Activated CD8-positive, alpha-beta T cell treated with anti-CD3 and anti-CD28 coated beads for 36 hours (primary cell): ENCODE data around the gene DGKG. TPM values are rescaled to one million over a fixed set of nuclear protein-coding genes. Genes with fewer than 3 reads are reported as not detected.

Experiments
- ATAC-seq: fragments of 200-7000 bp; cut with Tn5 transposase; one replicate; pipeline ENCODE4 v1.10.0; 2021; ENCODE audit warnings: mild to moderate bottlenecking, moderate library complexity
- CTCF ChIA-PET: fragments of 350-600 bp; sonication (Branson Sonifier 250); formaldehyde crosslinking; loops from one replicate; lab custom pipeline; 2021; ENCODE audit warnings: antibody characterized with exemption; lab: Charles Lee
- POLR2A ChIA-PET: fragments of 350-600 bp; sonication (Branson Sonifier 250); formaldehyde crosslinking; loops from one replicate; lab custom pipeline; 2021; ENCODE audit warnings: antibody characterized with exemption; lab: Charles Lee
- DNase-seq: peaks from one replicate; pipeline ENCODE4 v3.0.0-alpha.2; 2020
- H3K27ac Mint-ChIP-seq: one replicate; pipeline ENCODE4 v1.8.0; 2021; ENCODE audit warnings: mild to moderate bottlenecking, mixed read lengths
- H3K27me3 Mint-ChIP-seq: one replicate; pipeline ENCODE4 v1.8.0; 2021; ENCODE audit warnings: mixed read lengths
- H3K36me3 Mint-ChIP-seq: one replicate; pipeline ENCODE4 v1.8.0; 2021; ENCODE audit warnings: low read depth, mixed read lengths
- H3K4me1 Mint-ChIP-seq: one replicate; pipeline ENCODE4 v1.8.0; 2021; ENCODE audit warnings: low read depth, mixed read lengths
- H3K4me3 Mint-ChIP-seq: one replicate; pipeline ENCODE4 v1.8.0; 2021; ENCODE audit warnings: mild to moderate bottlenecking, moderate library complexity, mixed read lengths
- H3K9me3 Mint-ChIP-seq: one replicate; pipeline ENCODE4 v1.8.0; 2021; ENCODE audit warnings: mixed read lengths
- intact Hi-C: fragments of 100-400 bp; cut with micrococcal nuclease; formaldehyde crosslinking; loops from one replicate; pipeline ENCODE4 v1.10.0; 2022
- total RNA-seq, 2 experiments: library from RNA; stranded (reverse); gene quantifications; one replicate each; pipeline ENCODE4 v1.2.3, GENCODE V29; 2021
- TF ChIP-seq, protein P1 (sequence below): fragments of 200-600 bp; IDR thresholded peaks from one replicate; pipeline ENCODE4 v1.8.0; 2022; ENCODE audit warnings: antibody characterized with exemption, mild to moderate bottlenecking

Gene DGKG
- total RNA-seq, 2 experiments from 2014 or later, result 0.18 to 0.36 TPM

DNA sequence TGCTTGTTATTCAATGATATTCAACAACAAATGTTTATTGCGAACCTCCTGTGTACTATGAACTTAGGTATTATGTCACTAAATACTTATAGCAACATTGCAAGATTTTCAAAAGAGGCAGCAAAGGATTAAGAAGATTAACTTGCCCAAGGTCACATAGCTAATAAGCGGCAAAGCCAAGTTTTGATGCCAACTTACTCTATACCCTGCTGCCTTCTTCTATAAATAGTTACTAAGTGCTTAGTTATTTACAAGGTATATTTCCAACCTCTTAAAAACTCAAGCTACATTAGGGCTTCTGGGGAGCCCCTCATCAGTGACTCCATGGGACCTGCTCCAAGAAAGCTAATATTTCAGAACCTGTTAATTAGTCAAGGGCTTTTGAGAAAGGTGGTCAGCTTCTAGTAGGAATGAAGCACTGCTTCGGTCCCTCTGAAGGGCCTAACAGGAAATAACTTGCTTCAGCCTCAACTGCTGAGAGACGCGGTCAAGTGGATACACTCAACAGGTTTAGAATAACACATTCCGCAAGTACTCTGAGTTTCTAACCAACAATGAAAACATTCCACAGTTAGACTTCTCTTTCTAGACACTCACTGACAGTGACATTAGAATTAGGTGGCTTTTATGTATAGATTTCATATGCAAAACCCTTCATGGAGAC lies 125.5 kb downstream of the DGKG start:
- POLR2A ChIA-PET, result no interaction called here
- intact Hi-C loops, result no loop called here

DNA sequence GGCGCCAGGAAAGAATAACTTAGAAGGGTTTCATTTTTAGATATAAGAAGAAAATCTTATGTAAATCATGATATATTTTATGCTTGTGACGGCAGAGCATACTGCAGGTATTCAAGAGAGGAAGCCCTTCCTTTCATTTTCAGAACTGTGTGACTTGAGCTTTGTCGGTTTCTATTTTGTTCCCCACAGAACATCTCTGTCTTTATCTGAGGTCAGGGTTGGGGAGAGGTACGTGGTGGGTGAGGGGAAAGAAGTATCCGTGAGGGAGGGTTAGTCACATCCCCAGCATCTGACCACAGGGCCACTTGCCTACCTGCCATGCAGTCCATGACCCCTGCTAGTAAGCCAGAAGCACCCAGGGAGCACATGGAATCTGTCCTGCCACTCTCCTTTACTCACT lies 126.5 kb downstream of the DGKG start:
- ChIA-PET CTCF (interaction anchor here (0.9 kb wide), 1 partner anchor 18 kb away, joined by 3 read pairs; no protein-coding TSS in a partner anchor), POLR2A (no interaction called here)
- Mint-ChIP-seq H3K27me3 (no peaks in the 10 kb centered on the region), H3K4me3 (peak overlapping the region; percentile 43), H3K4me1 (peaks cover 8% of the 10 kb centered on the region), H3K9me3 (no peaks in the 10 kb centered on the region), H3K27ac (peak overlapping the region; percentile 68), H3K36me3 (no peaks in the 10 kb centered on the region)
- ATAC-seq, result peak; percentile 82
- TF ChIP-seq, protein P1, sequence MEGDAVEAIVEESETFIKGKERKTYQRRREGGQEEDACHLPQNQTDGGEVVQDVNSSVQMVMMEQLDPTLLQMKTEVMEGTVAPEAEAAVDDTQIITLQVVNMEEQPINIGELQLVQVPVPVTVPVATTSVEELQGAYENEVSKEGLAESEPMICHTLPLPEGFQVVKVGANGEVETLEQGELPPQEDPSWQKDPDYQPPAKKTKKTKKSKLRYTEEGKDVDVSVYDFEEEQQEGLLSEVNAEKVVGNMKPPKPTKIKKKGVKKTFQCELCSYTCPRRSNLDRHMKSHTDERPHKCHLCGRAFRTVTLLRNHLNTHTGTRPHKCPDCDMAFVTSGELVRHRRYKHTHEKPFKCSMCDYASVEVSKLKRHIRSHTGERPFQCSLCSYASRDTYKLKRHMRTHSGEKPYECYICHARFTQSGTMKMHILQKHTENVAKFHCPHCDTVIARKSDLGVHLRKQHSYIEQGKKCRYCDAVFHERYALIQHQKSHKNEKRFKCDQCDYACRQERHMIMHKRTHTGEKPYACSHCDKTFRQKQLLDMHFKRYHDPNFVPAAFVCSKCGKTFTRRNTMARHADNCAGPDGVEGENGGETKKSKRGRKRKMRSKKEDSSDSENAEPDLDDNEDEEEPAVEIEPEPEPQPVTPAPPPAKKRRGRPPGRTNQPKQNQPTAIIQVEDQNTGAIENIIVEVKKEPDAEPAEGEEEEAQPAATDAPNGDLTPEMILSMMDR, result no peak
- intact Hi-C loops, result no loop called here
- DNase-seq, result no peak

More for the DNA sequence above, 125.5 kb downstream of the DGKG start:
- TF ChIP-seq, protein P1, result no peak
- Mint-ChIP-seq H3K9me3 (no peaks in the 10 kb centered on the region), H3K4me1 (peaks cover 8% of the 10 kb centered on the region), H3K4me3 (no peak overlapping the region), H3K27me3 (peaks cover 6% of the 10 kb centered on the region), H3K27ac (no peak overlapping the region), H3K36me3 (no peaks in the 10 kb centered on the region)
- ATAC-seq (no peak), DNase-seq (no peak)
- CTCF ChIA-PET, result interaction anchor here (0.9 to 2.2 kb wide), 3 partner anchors 19 to 293 kb away, joined by 3 to 9 read pairs (median 3); no protein-coding TSS in a partner anchor

- ATAC-seq (no peak), DNase-seq (no peak)
- ChIA-PET CTCF (no interaction called here), POLR2A (no interaction called here)
- Mint-ChIP-seq H3K4me3 (no peak overlapping the region), H3K9me3 (no peaks in the 10 kb centered on the region), H3K27ac (no peak overlapping the region), H3K4me1 (peaks cover 8% of the 10 kb centered on the region), H3K27me3 (peaks cover 2% of the 10 kb centered on the region), H3K36me3 (no peaks in the 10 kb centered on the region)
- TF ChIP-seq, protein P1, result no peak
- intact Hi-C loops, result no loop called here
Measured at GRCh38 chr3:186234152-186234551, 127.9 kb downstream of the DGKG start.

DNA sequence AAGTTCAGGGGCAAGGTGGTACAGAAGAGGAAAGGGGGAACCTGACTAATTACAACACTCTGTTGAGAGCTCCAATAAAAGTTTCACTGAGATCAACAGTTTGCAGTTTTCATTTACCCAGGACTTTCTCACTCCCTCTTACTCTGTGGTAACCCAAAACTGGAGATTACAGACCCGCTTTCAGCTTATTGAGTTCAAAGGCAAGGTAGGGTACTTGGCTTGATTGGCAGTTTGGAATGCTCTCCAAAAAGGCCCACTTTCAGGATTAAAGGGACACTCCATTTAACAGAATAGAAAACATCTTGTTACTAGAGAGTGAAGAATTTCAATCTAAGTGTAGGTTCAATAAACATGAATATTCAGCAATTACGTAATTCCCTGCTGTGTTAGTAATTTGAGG lies 135.6 kb downstream of the DGKG start:
- Mint-ChIP-seq H3K36me3 (no peaks in the 10 kb centered on the region), H3K4me3 (no peak overlapping the region), H3K27ac (no peak overlapping the region), H3K9me3 (no peaks in the 10 kb centered on the region), H3K4me1 (no peaks in the 10 kb centered on the region), H3K27me3 (peaks cover 22% of the 10 kb centered on the region)
- DNase-seq (no peak), ATAC-seq (no peak)
- TF ChIP-seq, protein P1, result no peak
- CTCF ChIA-PET, result interaction anchor here (1.1 to 1.5 kb wide), 3 partner anchors 9 to 34 kb away, joined by 3 to 5 read pairs (median 4); no protein-coding TSS in a partner anchor
- POLR2A ChIA-PET, result interaction anchor here (0.6 kb wide), 1 partner anchor 445 kb away, joined by 3 read pairs; no protein-coding TSS in a partner anchor
- intact Hi-C loops, result no loop called here

DNA sequence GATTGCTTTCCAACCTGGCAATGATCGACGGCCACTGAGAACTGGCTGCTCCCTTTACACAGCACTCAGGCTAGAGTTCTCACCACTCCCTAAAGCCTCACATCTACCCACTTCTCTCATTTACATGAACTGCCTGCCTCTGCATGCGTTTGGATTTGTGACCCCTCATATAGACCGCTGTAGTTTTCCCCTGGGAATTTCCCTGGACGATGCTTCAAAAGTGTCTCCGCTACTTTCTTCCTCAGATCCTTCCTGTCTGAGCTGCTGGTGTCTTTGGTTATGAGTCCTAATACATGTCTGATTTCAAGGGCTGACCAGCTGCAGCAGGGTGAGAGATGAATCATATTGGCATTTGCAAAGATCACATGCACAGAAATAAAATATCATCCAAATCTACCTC lies 136.4 kb downstream of the DGKG start:
- H3K4me3 Mint-ChIP-seq, result no peak overlapping the region
- intact Hi-C loops, result no loop called here
- TF ChIP-seq, protein P1, result no peak
- H3K9me3 Mint-ChIP-seq, result no peaks in the 10 kb centered on the region
- ATAC-seq, result no peak
- no peak overlapping the region for H3K27ac Mint-ChIP-seq
- DNase-seq, result no peak
- CTCF ChIA-PET, result interaction anchor here (1.1 to 1.4 kb wide), 2 partner anchors 8 to 35 kb away, joined by 3 to 5 read pairs; no protein-coding TSS in a partner anchor
- H3K4me1 Mint-ChIP-seq, result no peaks in the 10 kb centered on the region
- POLR2A ChIA-PET, result no interaction called here
- H3K27me3 Mint-ChIP-seq, result peaks cover 22% of the 10 kb centered on the region
- no peaks in the 10 kb centered on the region for H3K36me3 Mint-ChIP-seq
